Activated naive CD4-positive, alpha-beta T cell treated with anti-CD3 and anti-CD28 coated beads, Interleukin-2, amount 50 U/mL, for 72 hours (primary cell): ENCODE results near the gene TNNT3. TPM values are rescaled to one million over a fixed set of nuclear protein-coding genes. Genes with fewer than 3 reads are reported as not detected.

Experiments
- ATAC-seq, 2 donors: fragments of 150-1000 bp; cut with Tn5 transposase; 2 replicates each; pipeline ENCODE4 v1.10.0; 2021; ENCODE audit warnings: mild to moderate bottlenecking in 2 of 2, moderate library complexity in 2 of 2
- DNase-seq, 2 donors: peaks; one replicate each; pipeline ENCODE4 v3.0.0; 2021 to 2022; ENCODE audit warnings: low spot score in 2 of 2
- H3K27ac Mint-ChIP-seq, 2 donors: one replicate each; pipeline ENCODE4 v1.8.0; 2022; ENCODE audit warnings: mild to moderate bottlenecking in 2 of 2, mixed read lengths in 2 of 2
- H3K36me3 Mint-ChIP-seq, 2 donors: one replicate each; pipeline ENCODE4 v1.8.0; 2022; ENCODE audit warnings: mixed read lengths in 2 of 2
- H3K9me3 Mint-ChIP-seq, 2 donors: one replicate each; pipeline ENCODE4 v1.8.0; 2022; ENCODE audit warnings: mixed read lengths in 2 of 2
- total RNA-seq, 2 donors: library from RNA; stranded (reverse); gene quantifications; one replicate each; pipeline ENCODE4 v1.2.3, GENCODE V29; 2022

TNNT3 gene
- total RNA-seq, 2 donors from 2014 or later, result 10.3 to 12.9 TPM

GRCh38 chr11:1948389-1948788 lies 28.9 kb downstream of the TNNT3 start:
- ATAC-seq (no peak), DNase-seq (no peak)
- H3K9me3 Mint-ChIP-seq, result no peaks in the 10 kb centered on the region
- no peaks in the 10 kb centered on the region for H3K36me3 Mint-ChIP-seq
- H3K27ac Mint-ChIP-seq, result no peak overlapping the region

GRCh38 chr11:1949302-1949701 lies 29.8 kb downstream of the TNNT3 start:
- ATAC-seq (no peak), DNase-seq (no peak)
- no peaks in the 10 kb centered on the region for H3K36me3 Mint-ChIP-seq
- no peaks in the 10 kb centered on the region for H3K9me3 Mint-ChIP-seq
- H3K27ac Mint-ChIP-seq, result no peak overlapping the region

- ATAC-seq (no peak), DNase-seq (no peak)
- H3K9me3 Mint-ChIP-seq, result no peaks in the 10 kb centered on the region
- no peaks in the 10 kb centered on the region for H3K36me3 Mint-ChIP-seq
- no peak overlapping the region for H3K27ac Mint-ChIP-seq
Measured at GRCh38 chr11:1949922-1950321, 30.4 kb downstream of the TNNT3 start.

- H3K9me3 Mint-ChIP-seq, result no peaks in the 10 kb centered on the region
- no peak for DNase-seq
- no peak for ATAC-seq
- H3K27ac Mint-ChIP-seq, result no peak overlapping the region
- no peaks in the 10 kb centered on the region for H3K36me3 Mint-ChIP-seq
Measured at GRCh38 chr11:1952806-1953482, 33.4 kb downstream of the TNNT3 start.

- DNase-seq (no peak), ATAC-seq (peak; percentile 56 to 77)
- H3K27ac Mint-ChIP-seq, result no peak overlapping the region
- no peaks in the 10 kb centered on the region for H3K36me3 Mint-ChIP-seq
- no peaks in the 10 kb centered on the region for H3K9me3 Mint-ChIP-seq
Measured at GRCh38 chr11:1953489-1954266, 34.2 kb downstream of the TNNT3 start.

GRCh38 chr11:1958367-1958766 lies 38.9 kb downstream of the TNNT3 start:
- Mint-ChIP-seq H3K36me3 (no peaks in the 10 kb centered on the region), H3K9me3 (no peaks in the 10 kb centered on the region), H3K27ac (no peak overlapping the region)
- DNase-seq (no peak), ATAC-seq (no peak)

- no peak for DNase-seq
- no peaks in the 10 kb centered on the region for H3K9me3 Mint-ChIP-seq
- no peaks in the 10 kb centered on the region for H3K36me3 Mint-ChIP-seq
- no peak for ATAC-seq
- H3K27ac Mint-ChIP-seq, result no peak overlapping the region
Measured at GRCh38 chr11:1959786-1960185, 40.3 kb downstream of the TNNT3 start.

- Mint-ChIP-seq H3K27ac (no peak overlapping the region), H3K36me3 (no peaks in the 10 kb centered on the region), H3K9me3 (no peaks in the 10 kb centered on the region)
- ATAC-seq, result no peak
- no peak for DNase-seq
Measured at GRCh38 chr11:1963864-1964263, 44.4 kb downstream of the TNNT3 start.

- DNase-seq, result no peak
- Mint-ChIP-seq H3K9me3 (no peaks in the 10 kb centered on the region), H3K36me3 (no peaks in the 10 kb centered on the region), H3K27ac (no peak overlapping the region)
- ATAC-seq, result no peak
Measured at GRCh38 chr11:1964348-1964747, 44.8 kb downstream of the TNNT3 start.

- DNase-seq, result no peak
- Mint-ChIP-seq H3K36me3 (no peaks in the 10 kb centered on the region), H3K27ac (no peak overlapping the region), H3K9me3 (no peaks in the 10 kb centered on the region)
- no peak for ATAC-seq
Measured at GRCh38 chr11:1964955-1965354, 45.5 kb downstream of the TNNT3 start.

GRCh38 chr11:1966531-1966930 lies 47.0 kb downstream of the TNNT3 start:
- H3K9me3 Mint-ChIP-seq, result no peaks in the 10 kb centered on the region
- no peaks in the 10 kb centered on the region for H3K36me3 Mint-ChIP-seq
- H3K27ac Mint-ChIP-seq, result no peak overlapping the region
- DNase-seq (no peak), ATAC-seq (no peak)

GRCh38 chr11:1967641-1968225 lies 48.2 kb downstream of the TNNT3 start:
- Mint-ChIP-seq H3K9me3 (no peaks in the 10 kb centered on the region), H3K27ac (no peak overlapping the region), H3K36me3 (no peaks in the 10 kb centered on the region)
- DNase-seq (no peak), ATAC-seq (no peak)

- no peak overlapping the region for H3K27ac Mint-ChIP-seq
- no peak for ATAC-seq
- DNase-seq, result no peak
- H3K9me3 Mint-ChIP-seq, result no peaks in the 10 kb centered on the region
- H3K36me3 Mint-ChIP-seq, result no peaks in the 10 kb centered on the region
Measured at GRCh38 chr11:1968454-1969002, 49.0 kb downstream of the TNNT3 start.

- ATAC-seq (no peak), DNase-seq (no peak)
- Mint-ChIP-seq H3K36me3 (no peaks in the 10 kb centered on the region), H3K9me3 (no peaks in the 10 kb centered on the region), H3K27ac (no peak overlapping the region)
Measured at GRCh38 chr11:1969035-1969434, 49.5 kb downstream of the TNNT3 start.

GRCh38 chr11:1969776-1970175 lies 50.3 kb downstream of the TNNT3 start:
- H3K36me3 Mint-ChIP-seq, result no peaks in the 10 kb centered on the region
- DNase-seq (no peak), ATAC-seq (no peak)
- H3K9me3 Mint-ChIP-seq, result no peaks in the 10 kb centered on the region
- no peak overlapping the region for H3K27ac Mint-ChIP-seq

- ATAC-seq, result no peak
Measured at GRCh38 chr11:1970956-1971355, 51.5 kb downstream of the TNNT3 start.

GRCh38 chr11:1975185-1975584 lies 55.7 kb downstream of the TNNT3 start:
- DNase-seq (no peak), ATAC-seq (no peak)
- no peak overlapping the region for H3K27ac Mint-ChIP-seq
- no peaks in the 10 kb centered on the region for H3K9me3 Mint-ChIP-seq
- H3K36me3 Mint-ChIP-seq, result no peaks in the 10 kb centered on the region

More at GRCh38 chr11:1970956-1971355, 51.5 kb downstream of the TNNT3 start:
- H3K36me3 Mint-ChIP-seq, result no peaks in the 10 kb centered on the region
- no peaks in the 10 kb centered on the region for H3K9me3 Mint-ChIP-seq
- H3K27ac Mint-ChIP-seq, result no peak overlapping the region
- no peak for DNase-seq
